AG09319 (cell line): ENCODE results near the gene EDRF1.

Source experiments
- DNase-seq: peaks from one replicate; pipeline ENCODE4 v3.0.0-alpha.2; 2010; ENCODE audit warnings: low read depth; ENCODE audit errors: extremely low read depth
- TF ChIP-seq, protein P1 (sequence below): IDR thresholded peaks from 2 replicates; pipeline ENCODE4 v1.5.1; 2011; ENCODE audit warnings: low read depth, mild to moderate bottlenecking, inconsistent platforms, low read length, moderate library complexity

Gene EDRF1

DNA sequence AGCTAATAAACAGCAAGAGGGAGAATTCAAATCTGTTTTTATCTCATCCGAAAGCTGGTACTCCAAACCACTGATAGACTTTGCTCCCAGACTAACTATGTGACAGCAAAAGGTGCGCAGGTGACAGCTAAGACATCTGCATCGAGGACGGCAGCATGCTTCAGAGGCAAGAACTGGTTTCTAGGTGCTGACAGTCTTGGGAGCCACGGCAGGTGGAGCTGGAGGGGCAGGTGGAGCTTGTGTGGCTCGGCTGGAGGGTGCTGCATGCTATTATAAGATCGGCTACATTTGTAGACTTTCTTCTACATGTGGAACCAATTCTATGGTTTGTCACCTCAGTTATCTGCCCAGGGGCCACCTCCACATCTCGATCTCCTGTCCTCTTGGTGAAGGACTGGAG lies 77.9 kb downstream of the EDRF1 start:
- TF ChIP-seq, protein P1, sequence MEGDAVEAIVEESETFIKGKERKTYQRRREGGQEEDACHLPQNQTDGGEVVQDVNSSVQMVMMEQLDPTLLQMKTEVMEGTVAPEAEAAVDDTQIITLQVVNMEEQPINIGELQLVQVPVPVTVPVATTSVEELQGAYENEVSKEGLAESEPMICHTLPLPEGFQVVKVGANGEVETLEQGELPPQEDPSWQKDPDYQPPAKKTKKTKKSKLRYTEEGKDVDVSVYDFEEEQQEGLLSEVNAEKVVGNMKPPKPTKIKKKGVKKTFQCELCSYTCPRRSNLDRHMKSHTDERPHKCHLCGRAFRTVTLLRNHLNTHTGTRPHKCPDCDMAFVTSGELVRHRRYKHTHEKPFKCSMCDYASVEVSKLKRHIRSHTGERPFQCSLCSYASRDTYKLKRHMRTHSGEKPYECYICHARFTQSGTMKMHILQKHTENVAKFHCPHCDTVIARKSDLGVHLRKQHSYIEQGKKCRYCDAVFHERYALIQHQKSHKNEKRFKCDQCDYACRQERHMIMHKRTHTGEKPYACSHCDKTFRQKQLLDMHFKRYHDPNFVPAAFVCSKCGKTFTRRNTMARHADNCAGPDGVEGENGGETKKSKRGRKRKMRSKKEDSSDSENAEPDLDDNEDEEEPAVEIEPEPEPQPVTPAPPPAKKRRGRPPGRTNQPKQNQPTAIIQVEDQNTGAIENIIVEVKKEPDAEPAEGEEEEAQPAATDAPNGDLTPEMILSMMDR: no peak
- DNase-seq: no peak

DNA sequence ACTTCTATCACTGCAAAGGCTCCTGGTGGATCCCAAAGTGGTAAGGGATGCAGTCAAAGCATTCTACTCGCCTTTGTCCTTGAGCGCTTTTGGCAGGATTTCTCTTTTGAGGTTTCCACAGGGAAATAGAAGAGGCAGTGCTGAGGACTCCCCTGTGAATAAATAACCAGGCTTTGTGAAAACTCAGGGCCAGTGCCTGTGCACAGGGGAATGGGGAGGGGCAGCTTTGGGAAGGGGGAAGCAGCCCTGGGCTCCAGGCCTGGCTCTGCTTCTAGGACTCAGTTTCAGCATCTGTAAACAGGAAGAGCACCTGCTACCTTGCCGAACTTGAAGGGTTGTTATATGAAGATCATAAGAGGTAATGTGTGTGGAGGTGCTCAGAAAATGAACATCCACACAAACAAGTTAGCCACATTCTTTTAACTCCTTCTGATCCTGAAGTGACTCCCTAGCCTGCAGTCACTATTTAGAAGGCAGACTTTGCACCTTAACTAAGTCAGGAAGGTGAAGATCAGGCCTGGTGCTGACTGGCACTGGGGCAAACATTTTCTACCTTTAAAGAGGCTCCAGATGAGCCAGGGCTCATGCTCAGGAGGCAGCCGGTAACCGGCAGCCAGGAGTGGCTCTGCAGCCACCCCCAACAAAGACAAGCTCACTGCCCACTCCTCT lies 78.6 kb downstream of the EDRF1 start:
- no peak for DNase-seq
- TF ChIP-seq, protein P1: no peak

DNA sequence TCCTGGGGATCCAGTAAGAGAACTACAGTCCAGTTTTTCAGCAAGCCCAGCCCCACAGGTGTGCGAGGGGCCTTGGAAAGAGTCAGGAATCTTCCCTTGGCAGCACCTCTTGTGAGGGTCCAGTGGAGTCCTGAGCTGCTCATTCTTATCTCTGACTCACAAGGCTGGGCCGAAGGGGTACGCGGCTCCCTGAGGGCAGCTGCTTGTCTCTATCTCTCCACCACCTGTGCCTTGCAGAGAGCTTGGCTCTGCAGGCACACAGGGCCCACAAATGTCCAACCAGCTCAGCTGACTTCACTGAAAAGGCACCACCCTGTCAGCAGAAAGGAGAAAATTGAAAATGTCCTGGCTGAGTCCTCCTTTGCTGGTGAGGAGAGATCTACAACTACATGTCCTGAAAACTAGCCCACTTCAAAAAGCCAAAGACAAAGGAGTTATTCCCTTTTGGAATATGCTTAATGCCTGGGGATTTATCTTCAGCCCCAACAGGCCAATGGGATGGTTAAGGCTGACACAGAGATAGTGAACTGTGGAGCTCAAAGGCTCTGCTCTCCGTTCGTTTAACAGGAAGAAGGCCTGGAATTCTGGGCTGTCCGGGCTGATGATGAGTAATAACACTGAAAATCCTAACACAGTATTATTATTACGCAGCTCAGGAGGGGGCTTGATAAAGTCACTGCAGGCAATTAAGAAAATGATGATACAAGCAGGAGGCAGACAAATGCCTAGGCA lies 80.1 kb downstream of the EDRF1 start:
- TF ChIP-seq, protein P1: no peak
- DNase-seq: no peak

GRCh38 chr10:125801574-125801973 lies 82.1 kb downstream of the EDRF1 start:
- TF ChIP-seq, protein P1: no peak
- no peak for DNase-seq

- DNase-seq: no peak
Measured at GRCh38 chr10:125802131-125802530, 82.6 kb downstream of the EDRF1 start.

DNA sequence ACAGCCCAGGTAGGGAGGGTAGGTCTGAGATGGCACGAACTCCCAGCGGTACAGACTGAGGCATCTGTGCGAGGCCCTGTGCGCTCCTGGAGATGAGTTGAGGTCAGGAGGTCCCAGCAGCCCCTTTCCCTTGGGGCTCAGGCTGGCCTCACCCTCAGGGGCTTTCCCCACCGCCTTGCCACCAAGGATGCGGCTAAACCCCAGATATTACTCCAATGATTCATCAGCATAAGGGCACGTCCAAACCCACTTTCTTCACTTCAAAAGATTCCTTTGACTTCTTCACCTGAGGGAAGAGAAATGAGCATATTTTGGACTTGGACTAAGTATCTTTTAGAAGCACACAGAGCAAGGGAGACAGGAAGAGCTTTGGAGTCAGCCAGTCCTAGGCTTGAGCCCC lies 83.2 kb downstream of the EDRF1 start:
- TF ChIP-seq, protein P1: no peak
- DNase-seq: no peak

More at GRCh38 chr10:125802131-125802530, 82.6 kb downstream of the EDRF1 start:
- TF ChIP-seq, protein P1: no peak

DNA sequence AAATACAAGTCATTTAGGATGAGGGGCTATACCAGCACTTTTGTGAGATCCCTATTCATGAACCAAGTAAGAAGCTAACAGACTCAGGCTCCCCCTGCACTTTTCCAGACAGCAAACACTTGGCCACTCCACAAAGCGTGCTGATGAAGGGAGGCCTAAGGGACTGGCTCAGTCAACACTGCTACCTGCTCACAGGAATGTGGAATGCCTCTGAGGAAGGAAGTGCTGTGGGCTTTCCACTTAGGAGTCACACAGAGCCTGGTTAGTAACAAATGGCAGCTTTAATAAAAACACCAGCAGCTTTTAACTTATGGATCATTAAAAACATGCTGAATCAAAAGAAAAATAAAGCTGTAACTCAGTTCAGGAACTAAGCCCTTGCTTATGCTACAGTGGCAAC lies 88.5 kb downstream of the EDRF1 start:
- TF ChIP-seq, protein P1: no peak
- no peak for DNase-seq
